ENCODE data around the gene TSPAN5.

The TSPAN5 gene

GRCh38 chr4:98643755-98644154 is 14.7 kb downstream of the TSPAN5 start:
- DNase-seq (ENCODE audit: low spot score) = no peak

GRCh38 chr4:98642991-98643426 is 15.4 kb downstream of the TSPAN5 start:
- no peak for DNase-seq (ENCODE audit: low spot score)

- DNase-seq (ENCODE audit: low spot score) = no peak
These were observed 16.3 kb downstream of the TSPAN5 start for GRCh38 chr4:98641906-98642668.

GRCh38 chr4:98641376-98641775 is 17.0 kb downstream of the TSPAN5 start:
- no peak for DNase-seq (ENCODE audit: low spot score)

GRCh38 chr4:98639523-98639922 is 18.9 kb downstream of the TSPAN5 start:
- DNase-seq (ENCODE audit: low spot score) = peak; percentile 37

GRCh38 chr4:98639108-98639507 is 19.3 kb downstream of the TSPAN5 start:
- DNase-seq (ENCODE audit: low spot score) = no peak

GRCh38 chr4:98638661-98639060 is 19.8 kb downstream of the TSPAN5 start:
- no peak for DNase-seq (ENCODE audit: low spot score)

- DNase-seq (ENCODE audit: low spot score) = peak; percentile 30
These were observed 24.4 kb downstream of the TSPAN5 start for GRCh38 chr4:98634061-98634460.

GRCh38 chr4:98633159-98633558 is 25.3 kb downstream of the TSPAN5 start:
- DNase-seq (ENCODE audit: low spot score) = no peak

- DNase-seq (ENCODE audit: low spot score) = no peak
These were observed 26.2 kb downstream of the TSPAN5 start for GRCh38 chr4:98632258-98632657.

- no peak for DNase-seq (ENCODE audit: low spot score)
These were observed 26.9 kb downstream of the TSPAN5 start for GRCh38 chr4:98631506-98631905.

- DNase-seq (ENCODE audit: low spot score) = no peak
These were observed 27.5 kb downstream of the TSPAN5 start for GRCh38 chr4:98630737-98631454.

GRCh38 chr4:98627531-98628257 is 30.7 kb downstream of the TSPAN5 start:
- no peak for DNase-seq (ENCODE audit: low spot score)

GRCh38 chr4:98626350-98626749 is 32.1 kb downstream of the TSPAN5 start:
- no peak for DNase-seq (ENCODE audit: low spot score)

GRCh38 chr4:98625920-98626319 is 32.5 kb downstream of the TSPAN5 start:
- no peak for DNase-seq (ENCODE audit: low spot score)

GRCh38 chr4:98625399-98625798 is 33.0 kb downstream of the TSPAN5 start:
- DNase-seq (ENCODE audit: low spot score) = no peak

- no peak for DNase-seq (ENCODE audit: low spot score)
These were observed 33.8 kb downstream of the TSPAN5 start for GRCh38 chr4:98624642-98625041.

- no peak for DNase-seq (ENCODE audit: low spot score)
These were observed 34.3 kb downstream of the TSPAN5 start for GRCh38 chr4:98624144-98624543.

- DNase-seq (ENCODE audit: low spot score) = no peak
These were observed 35.1 kb downstream of the TSPAN5 start for GRCh38 chr4:98623126-98623802.

GRCh38 chr4:98620087-98620784 is 38.2 kb downstream of the TSPAN5 start:
- no peak for DNase-seq (ENCODE audit: low spot score)

- DNase-seq (ENCODE audit: low spot score) = no peak
These were observed 39.2 kb downstream of the TSPAN5 start for GRCh38 chr4:98619180-98619579.

GRCh38 chr4:98618680-98619079 is 39.7 kb downstream of the TSPAN5 start:
- DNase-seq (ENCODE audit: low spot score) = no peak
